NCI-H1092 treated with DMSO at 0.1 percent for 48 hours (cell line): ENCODE measurements around the gene UFC1.

ENCODE experiments used
- DNase-seq: peaks from one replicate; lab custom pipeline; 2025; lab: John Stamatoyannopoulos, UW

UFC1 gene

GRCh38 chr1:161171191-161171590 lies 17.4 kb downstream of the UFC1 start:
- DNase-seq = no peak

GRCh38 chr1:161171696-161172095 lies 17.9 kb downstream of the UFC1 start:
- DNase-seq = no peak

DNA sequence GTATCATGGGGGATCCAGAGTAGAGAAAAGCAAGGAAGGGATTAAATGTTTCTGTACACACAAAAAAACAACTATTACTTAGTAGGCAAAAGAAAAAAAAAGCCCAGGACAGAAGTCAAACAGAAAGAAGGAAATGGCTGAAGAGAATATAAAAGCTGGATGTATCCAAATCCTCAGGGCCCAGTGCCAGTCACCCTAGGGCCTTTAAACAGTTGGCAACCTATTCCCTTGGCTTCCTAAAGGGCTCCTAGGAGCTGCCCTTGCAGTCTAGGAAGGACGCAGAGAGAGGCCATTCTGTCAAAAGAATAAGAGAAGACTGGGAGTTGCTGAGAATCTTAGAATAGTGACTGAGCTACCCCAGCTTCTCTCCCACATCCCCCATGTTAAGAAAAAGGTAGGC lies 18.6 kb downstream of the UFC1 start:
- no peak for DNase-seq

GRCh38 chr1:161172776-161173376 lies 19.1 kb downstream of the UFC1 start:
- no peak for DNase-seq

- no peak for DNase-seq
Measured at GRCh38 chr1:161173711-161174110, 19.9 kb downstream of the UFC1 start.

DNA sequence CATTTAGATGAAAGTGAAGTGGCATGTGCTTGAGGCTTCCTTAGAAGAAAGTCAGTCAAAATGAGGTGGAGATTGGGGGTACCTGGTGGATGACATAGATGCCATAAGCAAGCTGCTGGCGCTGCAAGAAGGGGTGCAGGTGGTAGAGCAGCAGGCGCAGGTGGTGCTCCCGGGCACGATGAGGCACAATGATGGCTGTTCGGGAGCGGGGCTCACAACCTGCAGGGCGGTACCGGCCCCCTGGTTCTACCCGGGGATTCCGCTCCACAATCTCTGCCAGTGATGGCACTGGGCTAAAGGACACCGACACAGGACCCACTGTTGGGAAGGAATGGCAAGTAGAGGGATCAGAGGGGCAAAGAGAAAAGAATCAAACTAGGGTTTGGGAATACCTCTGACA lies 21.1 kb downstream of the UFC1 start:
- DNase-seq = no peak

- DNase-seq = no peak
Measured at GRCh38 chr1:161175771-161176453, 22.1 kb downstream of the UFC1 start.

GRCh38 chr1:161176468-161177111 lies 22.8 kb downstream of the UFC1 start:
- DNase-seq = no peak

- DNase-seq = peak; percentile 97
Measured at GRCh38 chr1:161177112-161177935, 23.5 kb downstream of the UFC1 start, which contains the start of gene B4GALT3. TSS of gene B4GALT3 (minus strand) at chr1:161177507. CDS start at chr1:161176060, 1,447 bp downstream.

DNA sequence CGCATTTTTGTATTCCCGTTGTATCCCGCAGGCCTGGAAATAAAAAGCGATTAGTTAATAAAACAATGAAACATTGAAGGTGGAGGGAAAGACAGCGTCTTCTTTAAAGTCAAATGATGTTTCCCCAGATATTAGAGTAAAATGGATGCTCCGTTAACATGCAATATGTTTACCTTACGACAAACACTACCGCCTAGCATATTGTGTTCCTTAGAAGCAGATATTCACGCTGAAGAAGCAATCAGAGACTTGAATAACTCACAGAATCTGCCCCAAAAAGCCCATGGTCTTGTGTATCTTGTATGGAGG lies 24.1 kb downstream of the UFC1 start:
- DNase-seq = no peak

DNA sequence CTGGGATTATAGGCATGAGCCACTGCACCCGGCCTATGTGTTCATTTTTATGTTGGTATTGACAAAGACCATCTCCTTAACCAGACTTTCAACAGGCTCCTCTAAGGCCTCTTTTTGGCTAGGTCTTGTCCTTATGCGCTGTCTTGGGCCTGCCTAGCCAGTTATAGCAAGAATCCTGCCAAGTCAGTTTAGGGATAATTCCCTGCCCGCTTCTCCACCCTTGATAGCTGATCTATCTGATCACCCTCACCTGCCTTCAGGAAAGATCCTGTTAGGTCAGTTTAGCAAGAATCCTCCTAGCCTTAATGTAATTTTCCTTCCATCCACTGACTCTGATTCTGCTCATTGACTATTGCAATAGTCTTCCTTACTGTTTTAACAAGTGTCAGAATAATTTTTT lies 25.9 kb downstream of the UFC1 start:
- DNase-seq = no peak

GRCh38 chr1:161180639-161181038 lies 26.9 kb downstream of the UFC1 start:
- DNase-seq = no peak

GRCh38 chr1:161182214-161182613 lies 28.4 kb downstream of the UFC1 start:
- DNase-seq = no peak

GRCh38 chr1:161185282-161185682 lies 31.5 kb downstream of the UFC1 start:
- peak; percentile 64 for DNase-seq

- DNase-seq = no peak
Measured at GRCh38 chr1:161185732-161186311, 32.0 kb downstream of the UFC1 start.

- no peak for DNase-seq
Measured at GRCh38 chr1:161187311-161187710, 33.5 kb downstream of the UFC1 start.

- no peak for DNase-seq
Measured at GRCh38 chr1:161188381-161188780, 34.6 kb downstream of the UFC1 start.

DNA sequence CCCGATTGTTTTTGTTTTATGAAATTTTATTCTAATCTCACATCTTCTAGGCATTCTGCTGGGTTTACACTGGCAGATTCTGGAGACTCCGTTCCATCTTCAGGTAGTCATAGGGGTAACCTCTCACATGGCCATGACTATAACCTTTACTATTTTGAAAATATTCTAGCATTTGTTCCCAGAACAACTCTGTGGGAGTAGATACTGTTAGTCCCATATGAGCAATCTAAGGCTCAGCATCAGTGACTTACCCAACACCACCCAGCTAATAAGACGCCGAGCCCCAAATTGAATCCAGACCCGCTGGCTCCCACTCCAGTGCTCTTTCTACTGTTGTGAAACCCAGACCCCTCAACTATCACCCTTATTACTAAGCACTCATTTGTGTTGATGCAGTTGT lies 35.3 kb downstream of the UFC1 start:
- DNase-seq = no peak

GRCh38 chr1:161190962-161191521 lies 37.3 kb downstream of the UFC1 start:
- DNase-seq = no peak

GRCh38 chr1:161191971-161192370 lies 38.2 kb downstream of the UFC1 start:
- DNase-seq = no peak

DNA sequence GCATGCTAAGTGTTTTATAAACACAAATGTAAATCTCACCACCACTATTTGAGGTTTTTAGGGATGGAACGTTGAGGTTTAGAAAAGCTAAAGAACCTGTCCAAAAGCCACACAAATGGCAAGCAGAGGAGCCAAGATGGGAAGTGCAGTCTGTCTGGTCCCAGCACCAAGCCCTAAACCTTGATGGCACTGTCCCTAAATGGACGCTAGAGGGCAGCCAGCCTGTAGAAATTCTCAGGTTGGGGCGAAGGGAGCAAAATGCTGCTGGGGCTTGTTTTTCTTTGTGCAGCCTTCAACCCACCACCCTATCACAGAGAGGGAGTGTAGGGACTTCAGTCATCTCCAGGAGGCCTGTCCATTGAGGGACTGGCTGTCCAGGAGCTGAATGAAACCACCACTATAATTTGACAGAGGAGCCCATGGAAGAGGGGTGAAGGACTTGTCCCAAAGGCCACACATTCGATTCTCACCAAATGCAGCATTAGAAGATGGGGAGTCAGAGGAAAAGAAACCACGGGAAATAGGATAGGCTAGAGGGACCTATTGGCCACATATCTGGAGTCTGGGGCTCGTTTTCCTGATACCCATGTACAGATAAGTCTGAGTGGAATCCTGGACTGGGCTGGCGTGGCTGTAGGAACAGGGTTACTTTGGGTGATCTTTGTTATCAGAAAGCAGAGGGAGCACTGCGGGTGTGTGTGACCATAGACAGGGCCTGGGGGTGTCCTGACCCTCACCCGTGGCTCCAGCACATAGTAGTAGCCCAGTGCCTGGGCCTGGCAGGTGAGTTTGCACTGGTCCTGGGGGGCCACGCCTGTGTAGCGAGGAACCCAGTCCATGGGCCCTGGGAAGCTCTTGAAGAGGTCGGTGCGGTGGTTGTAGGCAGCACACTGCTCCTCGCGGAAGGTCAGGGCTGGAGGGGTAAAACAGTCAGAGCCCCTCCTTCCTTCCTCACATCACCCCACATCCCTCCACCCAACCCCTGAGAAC lies 39.0 kb downstream of the UFC1 start:
- DNase-seq = peak; percentile 57
